Epidermal melanocyte (primary cell): ENCODE measurements around the gene PAK5.

Source experiments
- DNase-seq: peaks from one replicate; pipeline ENCODE4 v3.0.0; 2011; ENCODE audit warnings: low spot score; ENCODE audit not compliant: insufficient read length

PAK5 gene

GRCh38 chr20:9617940-9618339 is 220.9 kb downstream of the PAK5 start:
- DNase-seq: no peak

GRCh38 chr20:9616833-9617461 is 221.9 kb downstream of the PAK5 start:
- DNase-seq: peak; percentile 52

GRCh38 chr20:9616455-9616805 is 222.4 kb downstream of the PAK5 start:
- DNase-seq: no peak

GRCh38 chr20:9615766-9616454 is 223.0 kb downstream of the PAK5 start:
- DNase-seq: no peak

GRCh38 chr20:9615118-9615517 is 223.8 kb downstream of the PAK5 start:
- no peak for DNase-seq

- DNase-seq: no peak
Measured at GRCh38 chr20:9613871-9614270, 225.0 kb downstream of the PAK5 start.

- DNase-seq: no peak
Measured at GRCh38 chr20:9611921-9612320, 227.0 kb downstream of the PAK5 start.

GRCh38 chr20:9610665-9611064 is 228.2 kb downstream of the PAK5 start:
- no peak for DNase-seq

GRCh38 chr20:9609887-9610502 is 228.9 kb downstream of the PAK5 start:
- no peak for DNase-seq

- DNase-seq: no peak
Measured at GRCh38 chr20:9608639-9609340, 230.1 kb downstream of the PAK5 start.

GRCh38 chr20:9602847-9603183 is 236.1 kb downstream of the PAK5 start:
- no peak for DNase-seq

- no peak for DNase-seq
Measured at GRCh38 chr20:9600562-9600961, 238.3 kb downstream of the PAK5 start.

GRCh38 chr20:9597547-9597946 is 241.3 kb downstream of the PAK5 start:
- no peak for DNase-seq

GRCh38 chr20:9595763-9596162 is 243.1 kb downstream of the PAK5 start:
- no peak for DNase-seq

- no peak for DNase-seq
Measured at GRCh38 chr20:9594284-9594875, 244.5 kb downstream of the PAK5 start.

- no peak for DNase-seq
Measured at GRCh38 chr20:9592419-9592818, 246.5 kb downstream of the PAK5 start.

GRCh38 chr20:9591080-9591479 is 247.8 kb downstream of the PAK5 start:
- no peak for DNase-seq

GRCh38 chr20:9590189-9590588 is 248.7 kb downstream of the PAK5 start:
- DNase-seq: no peak

- DNase-seq: no peak
Measured at GRCh38 chr20:9588706-9589105, 250.2 kb downstream of the PAK5 start.

GRCh38 chr20:9583151-9583550 is 255.7 kb downstream of the PAK5 start:
- DNase-seq: no peak

GRCh38 chr20:9582137-9582536 is 256.7 kb downstream of the PAK5 start:
- DNase-seq: no peak

GRCh38 chr20:9581509-9581908 is 257.4 kb downstream of the PAK5 start:
- no peak for DNase-seq
